Activated effector memory CD4-positive, alpha-beta T cell treated with Interleukin-2 at 50 U/mL for 16 hours (primary cell): Measurements from ENCODE around the gene SPN.
A peak's percentile ranks its signal among the peaks of the same experiment; 100 is the strongest.
"Not testable (repeated sequence)": the region's sequence is repeated elsewhere in the genome, so short reads cannot be mapped to it uniquely, and the experiment has no call there.

Experiments used
- DNase-seq: peaks from one replicate; pipeline ENCODE4 v3.0.0-alpha.2; 2020

SPN gene

DNA sequence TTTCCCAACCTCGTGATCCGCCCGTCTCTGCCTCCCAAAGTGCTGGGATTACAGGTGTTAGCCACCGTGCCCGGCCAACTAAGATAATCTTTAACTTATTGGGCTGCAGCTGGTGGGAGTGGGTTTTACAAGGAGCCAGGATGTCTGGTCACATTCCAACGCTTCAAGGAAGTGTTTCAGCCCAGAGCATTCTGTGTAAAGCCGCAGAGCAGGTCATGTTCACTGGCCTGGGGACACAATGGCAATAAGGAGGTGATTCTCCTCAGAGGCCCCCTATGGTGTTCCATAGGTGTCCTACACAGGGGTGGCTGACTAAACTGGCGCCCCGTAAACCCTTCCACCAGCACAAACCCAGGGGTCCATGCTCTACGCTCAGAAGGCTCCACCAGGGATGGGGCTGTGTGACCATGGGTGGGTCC, 17.1 kb downstream of the SPN start:
- DNase-seq: no peak

GRCh38 chr16:29683543-29684090, 20.6 kb downstream of the SPN start:
- DNase-seq: no peak

DNA sequence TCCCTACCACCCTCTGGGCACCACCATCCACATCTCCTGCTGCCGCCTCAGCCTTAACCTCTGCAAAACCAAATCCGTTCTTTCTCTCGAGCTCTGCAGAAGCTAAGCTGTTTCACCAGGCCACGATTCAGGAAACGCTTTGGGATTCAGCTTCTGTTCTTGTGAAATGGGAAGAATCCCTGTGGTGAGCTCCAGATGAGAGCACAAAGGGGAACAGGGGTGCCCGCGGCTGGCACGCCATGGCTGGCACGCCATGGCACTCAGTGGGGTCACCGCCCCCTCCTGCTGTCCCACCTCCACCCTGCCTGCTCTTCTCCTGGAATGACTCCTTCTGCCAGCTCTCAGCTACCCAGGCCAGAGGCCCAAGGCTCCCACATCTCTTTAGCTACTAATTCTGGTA, 21.6 kb downstream of the SPN start:
- no peak for DNase-seq

DNA sequence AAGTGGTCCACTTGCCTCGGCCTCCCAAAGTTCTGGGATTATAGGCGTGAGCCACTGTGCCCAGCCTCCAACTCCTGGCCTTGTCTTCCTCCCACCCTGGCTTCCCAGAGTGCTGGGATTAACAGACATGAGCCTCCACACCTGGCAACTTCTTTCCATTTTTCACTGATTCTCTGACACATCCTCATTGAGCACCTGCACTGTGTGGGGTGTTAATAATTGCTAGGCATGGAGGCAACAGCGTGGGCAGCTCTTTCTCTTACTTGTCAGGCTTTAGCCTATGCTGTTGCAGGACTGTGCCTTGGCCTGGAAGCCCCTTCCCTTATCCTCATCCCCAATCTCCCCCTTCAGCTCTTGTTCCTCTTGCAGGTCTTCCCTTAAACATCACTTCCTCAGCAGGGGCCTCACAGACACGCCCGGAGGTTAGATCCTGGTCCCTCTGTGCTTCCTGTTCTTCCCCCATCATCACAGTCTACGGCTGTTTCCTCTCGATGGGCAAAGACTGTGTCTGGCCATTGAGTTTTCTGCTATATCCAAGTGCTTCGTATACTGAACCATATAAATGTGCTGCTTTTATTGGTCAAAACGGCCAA, 23.8 kb downstream of the SPN start:
- no peak for DNase-seq

DNA sequence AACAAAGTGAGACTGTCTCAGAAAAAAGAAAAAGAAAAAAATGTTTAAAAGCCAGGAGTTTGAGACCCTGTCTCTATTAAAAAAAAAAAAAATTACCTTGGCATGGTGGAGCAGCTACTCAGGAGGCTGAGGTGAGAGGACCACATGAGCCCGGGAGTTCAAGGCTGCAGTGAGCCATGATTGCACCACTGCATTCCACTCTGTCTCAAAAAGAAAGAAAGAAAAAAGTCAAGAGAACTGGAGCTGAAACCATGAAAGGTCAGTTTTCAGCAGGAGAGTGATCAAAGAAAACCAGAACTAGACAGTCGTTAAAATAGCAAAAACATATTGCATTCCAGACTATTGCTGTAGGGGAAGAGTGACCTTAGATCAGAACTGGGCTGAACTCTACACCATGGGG, 24.7 kb downstream of the SPN start:
- no peak for DNase-seq

DNA sequence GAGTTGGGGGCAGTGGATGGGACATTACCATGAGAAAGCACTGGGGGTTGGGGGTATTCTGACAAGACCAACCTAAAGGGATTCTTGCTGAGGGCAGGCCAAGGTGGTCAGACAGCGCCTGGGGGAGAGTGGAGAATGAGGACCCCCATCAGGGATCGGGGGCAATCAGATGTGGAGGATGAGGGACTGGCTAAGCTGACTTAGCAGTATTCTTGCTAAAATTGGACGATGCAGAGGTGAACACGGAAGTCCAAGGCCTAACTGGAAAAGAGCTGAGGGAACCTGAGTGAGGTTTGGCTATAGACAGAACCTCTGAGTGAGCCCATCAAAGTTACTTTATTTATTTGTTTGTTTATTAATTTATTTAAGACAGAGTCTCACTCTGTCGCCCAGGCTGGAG, 25.1 kb downstream of the SPN start:
- no peak for DNase-seq

DNA sequence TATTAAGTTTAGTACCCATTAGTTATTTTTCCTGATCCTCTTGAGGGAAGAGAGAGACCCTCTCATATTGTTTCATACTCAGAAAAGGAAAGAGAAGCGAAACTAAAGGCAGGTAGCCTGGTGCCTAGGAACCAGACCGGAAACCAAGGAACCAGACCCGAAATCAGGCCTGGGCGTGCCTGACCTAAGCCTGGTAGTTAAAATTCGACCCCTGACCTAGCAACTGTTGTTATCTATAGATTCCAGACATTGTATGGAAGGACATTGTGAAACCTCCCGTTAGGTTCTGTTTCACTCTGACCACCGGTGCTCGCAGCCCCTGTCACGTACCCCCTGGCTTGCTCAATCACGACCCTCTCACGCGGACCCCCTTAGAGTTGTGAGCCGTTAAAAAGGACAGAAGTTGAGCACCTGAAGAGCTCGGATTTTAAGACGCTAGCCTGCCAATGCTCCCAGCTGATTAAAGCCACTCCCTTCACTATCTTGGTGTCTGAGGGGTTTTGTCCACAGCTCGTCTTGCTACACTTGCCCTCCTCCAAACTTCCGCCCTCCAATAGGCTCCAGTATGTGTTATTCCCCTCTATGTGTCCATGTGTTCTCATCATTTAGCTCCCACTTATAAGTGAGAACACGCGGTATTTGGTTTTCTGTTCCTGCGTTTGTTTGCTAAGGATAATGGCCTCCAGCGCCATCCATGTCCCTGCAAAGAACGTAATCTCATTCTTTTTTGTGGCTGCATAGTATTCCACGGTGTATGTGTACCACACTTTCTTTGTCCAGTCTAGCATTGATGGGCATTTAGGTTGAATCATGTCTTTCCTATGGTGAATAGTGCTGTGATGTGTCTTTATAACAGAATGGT, 26.7 kb downstream of the SPN start:
- DNase-seq: not testable (repeated sequence)

- DNase-seq: not testable (repeated sequence)
Measured at GRCh38 chr16:29692606-29693005, 29.6 kb downstream of the SPN start.

DNA sequence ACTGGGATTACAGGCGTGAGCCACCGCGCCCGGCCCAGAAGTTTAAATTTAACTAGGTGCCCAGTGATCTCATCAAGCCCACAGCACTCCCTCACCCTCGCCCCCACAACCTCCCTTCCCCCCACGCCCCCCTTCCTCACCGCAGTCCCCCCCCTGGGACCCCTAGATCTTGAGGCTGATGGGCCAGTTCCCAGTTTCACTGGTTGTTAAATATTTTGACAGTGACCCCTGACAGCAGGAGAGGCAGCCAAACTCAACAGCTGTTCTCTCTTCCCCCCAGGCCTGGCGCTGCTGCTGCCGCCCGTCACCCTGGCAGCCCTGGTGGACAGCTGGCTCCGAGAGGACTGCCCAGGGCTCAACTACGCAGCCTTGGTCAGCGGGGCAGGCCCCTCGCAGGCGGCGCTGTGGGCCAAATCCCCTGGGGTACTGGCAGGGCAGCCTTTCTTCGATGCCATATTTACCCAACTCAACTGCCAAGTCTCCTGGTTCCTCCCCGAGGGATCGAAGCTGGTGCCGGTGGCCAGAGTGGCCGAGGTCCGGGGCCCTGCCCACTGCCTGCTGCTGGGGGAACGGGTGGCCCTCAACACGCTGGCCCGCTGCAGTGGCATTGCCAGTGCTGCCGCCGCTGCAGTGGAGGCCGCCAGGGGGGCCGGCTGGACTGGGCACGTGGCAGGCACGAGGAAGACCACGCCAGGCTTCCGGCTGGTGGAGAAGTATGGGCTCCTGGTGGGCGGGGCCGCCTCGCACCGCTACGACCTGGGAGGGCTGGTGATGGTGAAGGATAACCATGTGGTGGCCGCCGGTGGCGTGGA, 31.5 kb downstream of the SPN start:
- no peak for DNase-seq

DNA sequence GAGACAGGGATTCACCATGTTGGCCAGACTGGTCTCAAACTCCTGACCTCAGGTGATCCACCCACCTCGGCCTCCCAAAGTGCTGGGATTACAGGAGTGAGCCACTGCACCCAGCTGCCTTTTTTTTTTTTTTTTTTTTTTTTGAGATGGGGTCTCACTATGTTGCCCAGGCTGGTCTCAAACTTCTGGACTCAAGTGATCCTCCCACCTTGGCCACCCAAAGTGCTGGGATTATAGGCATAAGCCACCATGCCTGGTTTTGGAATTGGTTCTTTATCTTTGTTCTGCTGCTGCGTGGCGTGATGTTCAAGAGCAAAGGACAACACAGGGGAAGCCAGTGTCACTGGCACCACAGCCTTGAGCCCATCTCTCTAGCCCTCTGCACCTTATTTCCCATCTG, 32.6 kb downstream of the SPN start:
- DNase-seq: not testable (repeated sequence)

DNA sequence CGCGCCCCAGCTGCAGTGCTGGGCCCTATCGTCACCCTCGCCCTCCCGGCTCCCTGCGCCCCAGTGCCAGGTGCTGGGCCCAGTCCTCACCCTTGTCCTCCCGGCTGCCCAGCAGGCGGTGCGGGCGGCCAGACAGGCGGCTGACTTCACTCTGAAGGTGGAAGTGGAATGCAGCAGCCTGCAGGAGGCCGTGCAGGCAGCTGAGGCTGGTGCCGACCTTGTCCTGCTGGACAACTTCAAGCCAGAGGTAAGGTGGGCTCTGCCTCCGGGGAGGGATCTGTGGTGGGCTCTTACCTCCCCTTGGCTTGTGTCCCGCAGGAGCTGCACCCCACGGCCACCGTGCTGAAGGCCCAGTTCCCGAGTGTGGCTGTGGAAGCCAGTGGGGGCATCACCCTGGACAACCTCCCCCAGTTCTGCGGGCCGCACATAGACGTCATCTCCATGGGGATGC, 33.9 kb downstream of the SPN start:
- no peak for DNase-seq

DNA sequence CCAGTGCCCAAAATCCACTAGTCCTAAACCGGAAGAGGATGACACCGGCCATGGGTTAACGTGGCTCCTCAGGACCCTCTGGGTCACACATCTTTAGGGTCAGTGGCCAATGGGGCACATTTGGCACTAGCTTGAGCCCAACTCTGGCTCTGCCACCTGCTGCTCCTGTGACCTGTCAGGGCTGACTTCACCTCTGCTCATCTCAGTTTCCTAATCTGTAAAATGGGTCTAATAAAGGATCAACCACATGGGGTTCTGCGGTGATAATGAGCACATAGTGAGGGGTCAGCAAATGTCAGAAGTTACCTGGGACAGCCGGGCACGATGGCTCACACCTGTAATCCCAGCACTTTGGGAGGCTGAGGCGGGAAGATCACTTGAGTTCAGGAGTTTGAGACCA, 34.3 kb downstream of the SPN start:
- no peak for DNase-seq

DNA sequence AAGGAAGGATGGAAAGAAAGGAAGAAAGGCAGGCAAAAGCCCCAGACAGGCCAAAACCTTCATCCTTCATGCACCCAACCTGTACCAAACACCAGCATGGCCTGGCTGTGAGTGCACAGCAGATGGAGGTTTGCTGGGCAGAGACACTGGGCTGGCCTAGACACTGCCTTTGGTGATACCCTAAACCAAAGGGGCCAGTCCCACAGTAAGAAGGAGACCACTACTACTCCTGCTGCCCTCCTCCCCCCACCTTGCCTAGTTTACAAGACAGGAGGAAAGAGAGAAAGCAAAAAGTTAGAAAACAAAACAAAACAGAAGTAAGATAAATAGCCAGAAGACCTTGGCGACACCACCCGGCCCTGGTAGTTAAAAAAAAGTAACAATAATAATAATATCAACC, 35.0 kb downstream of the SPN start:
- DNase-seq: no peak

GRCh38 chr16:29698484-29699323, 35.7 kb downstream of the SPN start:
- no peak for DNase-seq

GRCh38 chr16:29699324-29700219, 36.5 kb downstream of the SPN start:
- no peak for DNase-seq

DNA sequence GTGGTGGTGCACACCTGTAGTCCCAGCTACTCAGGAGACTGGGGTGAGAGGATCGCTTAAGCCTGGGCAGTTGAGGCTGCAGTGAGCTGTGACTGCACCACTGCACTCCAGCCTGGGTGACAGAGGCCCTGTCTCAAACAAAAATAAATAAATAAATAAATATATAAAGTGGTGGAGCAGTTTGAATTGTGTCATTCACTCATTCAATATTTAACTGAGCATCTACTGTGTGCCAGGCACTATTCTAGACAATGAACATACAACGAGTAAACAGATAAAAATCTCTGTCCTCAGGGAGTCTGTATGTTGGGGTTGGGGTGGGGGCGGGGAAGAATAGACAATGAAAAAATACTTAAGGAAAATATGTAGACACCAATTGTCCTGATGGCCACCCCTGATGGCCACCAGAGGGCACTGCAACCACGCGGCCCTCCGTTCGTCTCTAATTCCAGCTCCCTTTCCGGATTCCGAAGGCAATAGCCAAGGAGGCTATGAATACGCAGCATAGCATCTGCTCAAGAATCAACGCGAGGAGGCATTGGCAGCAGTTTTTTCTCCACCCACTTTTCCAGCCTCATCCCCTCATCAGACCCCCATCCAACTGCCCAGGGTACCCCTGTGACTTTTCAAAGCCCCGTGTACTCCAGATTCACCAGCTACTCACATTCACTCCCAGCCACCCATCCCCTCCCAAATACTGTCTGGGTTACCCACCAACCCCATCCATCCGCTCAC, 37.4 kb downstream of the SPN start:
- peak; percentile 65 for DNase-seq

GRCh38 chr16:29701214-29701555, 38.1 kb downstream of the SPN start:
- no peak for DNase-seq

DNA sequence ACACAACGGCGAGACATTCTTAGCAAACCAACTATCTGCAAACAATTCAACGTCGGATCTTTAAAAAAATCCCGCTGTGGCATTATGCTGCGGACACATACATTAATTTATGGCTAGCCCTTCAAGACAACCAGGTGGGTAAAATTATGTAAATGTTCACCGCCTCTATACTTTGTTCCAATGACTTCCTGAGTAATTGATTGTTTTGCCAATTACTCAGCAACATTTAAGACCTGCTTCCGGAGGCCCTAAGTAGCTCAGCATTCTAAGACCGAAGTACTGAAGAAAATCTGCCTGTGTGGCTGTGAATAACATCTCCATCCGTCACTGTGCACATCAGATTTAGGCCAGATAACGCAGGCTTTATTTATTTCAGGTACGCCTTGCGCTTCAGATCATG, 39.2 kb downstream of the SPN start:
- peak; percentile 2 for DNase-seq

DNA sequence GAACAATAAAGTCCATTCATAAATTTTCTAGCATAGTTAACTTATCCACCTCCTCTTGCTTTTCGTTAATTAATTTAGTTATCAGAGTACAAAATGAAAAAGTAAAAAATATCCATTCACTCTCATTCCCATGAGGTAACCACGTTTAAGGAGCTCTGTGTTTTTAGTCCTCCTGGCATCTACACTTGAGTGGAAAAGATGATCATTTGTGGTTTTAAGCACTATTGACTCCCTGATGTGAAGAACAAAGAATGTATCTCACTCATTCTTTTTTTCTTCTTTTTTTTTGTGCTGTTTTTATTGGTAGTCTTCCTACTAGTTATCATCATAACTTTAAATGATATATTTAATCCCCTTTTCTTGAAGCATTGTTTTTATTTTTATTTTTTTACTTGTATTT, 42.0 kb downstream of the SPN start:
- no peak for DNase-seq

GRCh38 chr16:29707160-29707559, 44.1 kb downstream of the SPN start:
- not testable (repeated sequence) for DNase-seq
